ENCODE measurements around the gene STAT6.

- no peak for TF ChIP-seq MYC (IDR thresholded peaks at IDR 0.05; ENCODE audit: borderline replicate concordance, low read length)
- no peak for TF ChIP-seq KDM1A (IDR thresholded peaks at IDR 0.05; ENCODE audit: low read depth)
Measured at GRCh38 chr12:57154076-57154475, 42.9 kb upstream of the STAT6 start.

Measured in A549 (cell line).